ENCODE data around the gene ALK.

Gene ALK

GRCh38 chr2:29951576-29951975 lies 30.2 kb upstream of the ALK start:
- no peak for TF ChIP-seq CTCF (IDR thresholded peaks at IDR 0.05; ENCODE audit: control extremely low read depth, extremely low read depth, low read depth, missing control alignments)
- DNase-seq (ENCODE audit: extremely low spot score) = no peak
- ChIA-PET POLR2A (no interaction called here), CTCF (no interaction called here)

GRCh38 chr2:29950481-29950880 lies 29.1 kb upstream of the ALK start:
- TF ChIP-seq CTCF (IDR thresholded peaks at IDR 0.05; ENCODE audit: control extremely low read depth, extremely low read depth, low read depth, missing control alignments) = no peak
- ChIA-PET CTCF (interaction anchor here (1.2 kb wide), 1 partner anchor 27 kb away, joined by 6 read pairs; no protein-coding TSS in a partner anchor), POLR2A (no interaction called here)
- no peak for DNase-seq (ENCODE audit: extremely low spot score)

- ChIA-PET CTCF (interaction anchor here (0.9 to 1.2 kb wide), 3 partner anchors 26 to 41 kb away, joined by 3 to 6 read pairs (median 3); no protein-coding TSS in a partner anchor), POLR2A (no interaction called here)
- no peak for DNase-seq (ENCODE audit: extremely low spot score)
- no peak for TF ChIP-seq CTCF (IDR thresholded peaks at IDR 0.05; ENCODE audit: control extremely low read depth, extremely low read depth, low read depth, missing control alignments)
Measured at GRCh38 chr2:29949042-29949441, 27.7 kb upstream of the ALK start.

- CTCF ChIA-PET = interaction anchor here (0.9 to 1.2 kb wide), 2 partner anchors 11 to 23 kb away, joined by 3 to 4 read pairs; no protein-coding TSS in a partner anchor
- no peak for TF ChIP-seq CTCF (IDR thresholded peaks at IDR 0.05; ENCODE audit: control extremely low read depth, extremely low read depth, low read depth, missing control alignments)
- DNase-seq (ENCODE audit: extremely low spot score) = no peak
- POLR2A ChIA-PET = no interaction called here
Measured at GRCh38 chr2:29946505-29946904, 25.1 kb upstream of the ALK start.

- CTCF ChIA-PET = interaction anchor here (3.2 kb wide), 1 partner anchor 19 kb away, joined by 13 read pairs; no protein-coding TSS in a partner anchor
- DNase-seq (ENCODE audit: extremely low spot score) = no peak
- POLR2A ChIA-PET = no interaction called here
- TF ChIP-seq CTCF (IDR thresholded peaks at IDR 0.05; ENCODE audit: control extremely low read depth, extremely low read depth, low read depth, missing control alignments) = no peak
Measured at GRCh38 chr2:29942711-29943110, 21.3 kb upstream of the ALK start.

- no peak for TF ChIP-seq CTCF (IDR thresholded peaks at IDR 0.05; ENCODE audit: control extremely low read depth, extremely low read depth, low read depth, missing control alignments)
- ChIA-PET CTCF (interaction anchor here (0.9 kb wide), 1 partner anchor 17 kb away, joined by 3 read pairs; no protein-coding TSS in a partner anchor), POLR2A (interaction anchor here (0.6 kb wide), 1 partner anchor 1195 kb away, joined by 3 read pairs; no protein-coding TSS in a partner anchor)
- no peak for DNase-seq (ENCODE audit: extremely low spot score)
Measured at GRCh38 chr2:29940706-29941105, 19.3 kb upstream of the ALK start.

All from GM10248 (cell line).